Measurements from ENCODE around the gene SUMO4.
"Not testable (repeated sequence)": the region's sequence is repeated elsewhere in the genome, so short reads cannot be mapped to it uniquely, and the experiment has no call there.

The SUMO4 gene

GRCh38 chr6:149431905-149432775 is 32.1 kb downstream of the SUMO4 start:
- peak; percentile 86 for DNase-seq (ENCODE audit: low spot score)

GRCh38 chr6:149433405-149433804 is 33.3 kb downstream of the SUMO4 start:
- DNase-seq (ENCODE audit: low spot score): no peak

GRCh38 chr6:149433881-149434280 is 33.8 kb downstream of the SUMO4 start:
- no peak for DNase-seq (ENCODE audit: low spot score)

GRCh38 chr6:149435919-149436586 is 36.0 kb downstream of the SUMO4 start:
- DNase-seq (ENCODE audit: low spot score): no peak

- DNase-seq (ENCODE audit: low spot score): no peak
Observed at GRCh38 chr6:149436647-149437046, 36.6 kb downstream of the SUMO4 start.

- no peak for DNase-seq (ENCODE audit: low spot score)
Observed at GRCh38 chr6:149437212-149437611, 37.1 kb downstream of the SUMO4 start.

- no peak for DNase-seq (ENCODE audit: low spot score)
Observed at GRCh38 chr6:149438855-149439254, 38.8 kb downstream of the SUMO4 start.

- DNase-seq (ENCODE audit: low spot score): no peak
Observed at GRCh38 chr6:149439626-149440025, 39.6 kb downstream of the SUMO4 start.

- no peak for DNase-seq (ENCODE audit: low spot score)
Observed at GRCh38 chr6:149440735-149441671, 40.9 kb downstream of the SUMO4 start.

- DNase-seq (ENCODE audit: low spot score): no peak
Observed at GRCh38 chr6:149441740-149442139, 41.7 kb downstream of the SUMO4 start.

GRCh38 chr6:149443411-149444181 is 43.5 kb downstream of the SUMO4 start:
- no peak for DNase-seq (ENCODE audit: low spot score)

- DNase-seq (ENCODE audit: low spot score): not testable (repeated sequence)
Observed at GRCh38 chr6:149444360-149445094, 44.5 kb downstream of the SUMO4 start.

GRCh38 chr6:149445095-149445466 is 45.0 kb downstream of the SUMO4 start:
- DNase-seq (ENCODE audit: low spot score): no peak

GRCh38 chr6:149445573-149445972 is 45.5 kb downstream of the SUMO4 start:
- DNase-seq (ENCODE audit: low spot score): no peak

- DNase-seq (ENCODE audit: low spot score): no peak
Observed at GRCh38 chr6:149446791-149447376, 46.8 kb downstream of the SUMO4 start.

- DNase-seq (ENCODE audit: low spot score): no peak
Observed at GRCh38 chr6:149448821-149449453, 48.9 kb downstream of the SUMO4 start.

GRCh38 chr6:149449831-149450678 is 50.0 kb downstream of the SUMO4 start:
- no peak for DNase-seq (ENCODE audit: low spot score)
